Measurements from ENCODE around the gene TMEM62.
"Not testable (repeated sequence)": the region's sequence is repeated elsewhere in the genome, so short reads cannot be mapped to it uniquely, and the experiment has no call there.

The TMEM62 gene

GRCh38 chr15:43125100-43125661 is 8.2 kb upstream of the TMEM62 start:
- DNase-seq: no peak

- DNase-seq: no peak
Measured at GRCh38 chr15:43126356-43126755, 7.0 kb upstream of the TMEM62 start.

- DNase-seq: peak; percentile 77
Measured at GRCh38 chr15:43127752-43128151, 5.6 kb upstream of the TMEM62 start.

GRCh38 chr15:43128174-43128979 is 5.0 kb upstream of the TMEM62 start:
- DNase-seq: not testable (repeated sequence)

- no peak for DNase-seq
Measured at GRCh38 chr15:43128980-43129335, 4.4 kb upstream of the TMEM62 start.

GRCh38 chr15:43132830-43133429 is 456 bp upstream of the TMEM62 start:
- peak; percentile 4 for DNase-seq

DNA sequence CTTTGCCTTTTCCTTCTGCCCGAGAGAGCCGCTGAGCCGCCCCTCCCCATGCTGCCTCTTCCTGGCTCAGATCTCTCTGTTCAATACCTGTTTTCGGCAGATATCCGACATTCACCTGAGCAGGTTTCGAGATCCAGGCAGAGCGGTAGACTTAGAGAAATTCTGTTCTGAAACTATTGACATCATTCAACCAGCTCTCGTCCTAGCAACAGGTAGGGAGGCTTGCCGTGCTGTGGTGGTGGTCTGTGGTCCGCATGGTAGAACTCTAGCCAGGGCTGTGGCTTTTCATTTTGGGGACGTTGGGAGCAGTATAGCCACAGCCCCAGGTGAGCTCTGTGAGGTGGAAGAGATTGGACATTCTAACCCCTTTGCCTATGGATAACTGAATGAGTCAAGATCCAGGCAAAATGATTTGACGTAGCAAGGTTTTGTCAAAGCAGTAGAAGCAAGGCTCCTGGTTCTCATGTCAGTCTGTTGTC is 810 bp downstream of the TMEM62 start:
- DNase-seq: no peak

DNA sequence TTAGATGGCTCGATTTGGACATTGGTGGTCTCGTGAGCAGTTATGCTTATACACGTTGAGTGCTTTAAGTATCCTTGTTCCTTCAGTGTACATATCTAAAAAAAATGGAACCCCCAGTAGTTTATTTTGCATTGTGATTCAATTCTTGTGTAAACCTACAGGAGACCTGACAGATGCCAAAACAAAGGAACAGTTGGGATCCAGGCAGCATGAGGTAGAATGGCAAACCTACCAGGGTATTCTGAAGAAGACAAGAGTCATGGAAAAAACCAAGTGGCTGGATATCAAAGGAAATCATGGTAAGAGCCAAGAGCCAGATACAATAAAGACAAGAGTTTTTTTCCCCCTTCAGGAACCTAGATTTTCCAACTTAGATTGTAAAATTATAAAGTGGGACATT is 2.0 kb downstream of the TMEM62 start:
- DNase-seq: peak; percentile 19

GRCh38 chr15:43143203-43143941 is 10.0 kb downstream of the TMEM62 start:
- no peak for DNase-seq

DNA sequence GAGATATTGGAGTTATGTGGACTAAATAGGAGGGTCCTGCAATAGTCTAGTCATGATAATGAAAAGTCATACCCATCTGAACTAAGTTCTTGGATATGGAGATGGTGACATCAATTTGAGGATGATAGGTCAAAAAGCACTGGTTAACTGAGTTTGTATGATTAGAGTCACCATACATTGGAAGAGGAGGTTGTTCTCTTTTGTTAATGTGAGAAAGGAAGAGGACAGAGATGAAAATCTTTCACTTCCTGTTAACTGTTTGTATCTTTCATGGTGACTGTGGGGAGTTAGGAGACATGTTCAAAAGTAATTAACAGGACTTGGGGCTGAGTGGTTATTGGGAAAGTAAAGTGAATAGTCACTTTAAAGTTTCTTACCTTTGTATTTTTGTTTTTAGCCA is 11.1 kb downstream of the TMEM62 start:
- no peak for DNase-seq

- DNase-seq: no peak
Measured at GRCh38 chr15:43146184-43146583, 12.8 kb downstream of the TMEM62 start.

GRCh38 chr15:43150191-43150929 is 17.0 kb downstream of the TMEM62 start:
- DNase-seq: no peak

- DNase-seq: no peak
Measured at GRCh38 chr15:43151688-43152087, 18.3 kb downstream of the TMEM62 start.

DNA sequence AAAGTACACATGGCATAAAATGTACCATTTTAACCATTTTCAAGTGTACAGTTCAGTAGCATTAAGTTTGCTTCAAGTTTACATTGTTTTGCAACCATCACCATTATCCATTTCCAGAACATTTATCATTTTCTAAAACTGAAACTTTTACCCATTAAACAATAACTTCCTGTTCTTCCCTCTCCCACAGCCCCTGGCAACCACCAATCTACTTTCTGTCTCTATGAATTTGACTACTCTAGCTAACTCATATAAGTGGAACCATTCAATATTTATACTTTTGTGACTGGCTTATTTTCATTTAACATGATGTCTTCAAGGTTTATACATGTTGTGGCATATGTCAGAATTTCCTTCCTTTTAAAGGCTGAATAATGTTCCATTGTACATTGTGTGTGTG is 19.9 kb downstream of the TMEM62 start:
- DNase-seq: no peak

DNA sequence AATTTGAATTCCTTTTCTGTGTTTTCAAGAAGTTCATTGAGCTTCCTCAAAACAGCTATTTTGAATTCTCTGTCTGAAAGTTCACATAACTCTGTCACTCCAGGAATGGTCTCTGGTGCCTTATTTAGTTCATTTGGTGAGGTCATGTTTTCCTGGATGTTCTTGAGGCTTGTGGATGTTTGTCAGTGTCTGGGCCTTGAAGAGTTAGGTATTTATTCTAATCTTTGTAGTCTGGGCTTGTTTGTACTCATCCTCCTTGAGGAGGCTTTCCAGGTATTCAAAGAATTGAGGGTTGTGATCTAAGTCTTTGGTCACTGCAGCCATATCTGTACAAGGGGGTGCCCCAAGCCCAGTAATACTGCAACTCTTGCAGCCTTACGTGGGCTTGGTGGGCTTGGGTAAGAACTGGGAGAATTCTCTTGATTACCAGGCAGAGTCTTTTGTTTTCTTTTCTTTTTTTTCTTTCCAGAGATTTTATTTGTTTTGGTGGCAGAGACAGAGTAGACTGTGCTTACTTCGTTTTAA is 32.5 kb downstream of the TMEM62 start:
- no peak for DNase-seq

DNA sequence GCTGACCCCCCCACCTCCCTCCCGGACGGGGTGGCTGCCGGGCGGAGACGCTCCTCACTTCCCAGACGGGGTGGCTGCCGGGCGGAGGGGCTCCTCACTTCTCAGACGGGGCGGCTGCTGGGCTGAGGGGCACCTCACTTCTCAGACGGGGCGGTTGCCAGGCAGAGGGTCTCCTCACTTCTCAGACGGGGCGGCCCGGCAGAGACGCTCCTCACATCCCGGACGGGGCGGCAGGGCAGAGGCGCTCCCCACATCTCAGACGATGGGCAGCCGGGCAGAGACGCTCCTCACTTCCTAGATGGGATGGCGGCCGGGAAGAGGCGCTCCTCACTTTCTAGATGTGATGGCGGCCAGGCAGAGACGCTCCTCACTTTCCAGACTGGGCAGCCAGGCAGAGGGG is 33.9 kb downstream of the TMEM62 start:
- not testable (repeated sequence) for DNase-seq

GRCh38 chr15:43168192-43169107 is 35.1 kb downstream of the TMEM62 start:
- DNase-seq: no peak

DNA sequence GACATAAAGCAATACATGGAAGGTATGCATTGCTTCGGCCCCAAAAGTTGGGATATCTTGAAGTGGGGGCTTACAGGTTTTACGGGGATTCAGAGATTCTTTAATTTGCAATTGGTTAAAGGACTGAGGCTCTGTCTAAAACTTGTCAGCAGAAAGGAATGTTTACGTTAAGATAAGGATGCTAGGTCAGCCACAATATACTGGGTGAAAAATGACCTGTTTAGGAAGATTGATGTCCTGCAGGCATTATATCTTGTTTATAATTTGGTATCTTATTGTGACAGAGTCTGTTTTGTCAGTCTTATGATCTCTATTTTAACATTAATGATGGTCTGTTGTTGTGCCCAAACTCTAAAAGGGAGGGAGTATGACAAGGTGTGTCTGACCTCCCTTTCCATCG is 36.5 kb downstream of the TMEM62 start:
- DNase-seq: no peak

DNA sequence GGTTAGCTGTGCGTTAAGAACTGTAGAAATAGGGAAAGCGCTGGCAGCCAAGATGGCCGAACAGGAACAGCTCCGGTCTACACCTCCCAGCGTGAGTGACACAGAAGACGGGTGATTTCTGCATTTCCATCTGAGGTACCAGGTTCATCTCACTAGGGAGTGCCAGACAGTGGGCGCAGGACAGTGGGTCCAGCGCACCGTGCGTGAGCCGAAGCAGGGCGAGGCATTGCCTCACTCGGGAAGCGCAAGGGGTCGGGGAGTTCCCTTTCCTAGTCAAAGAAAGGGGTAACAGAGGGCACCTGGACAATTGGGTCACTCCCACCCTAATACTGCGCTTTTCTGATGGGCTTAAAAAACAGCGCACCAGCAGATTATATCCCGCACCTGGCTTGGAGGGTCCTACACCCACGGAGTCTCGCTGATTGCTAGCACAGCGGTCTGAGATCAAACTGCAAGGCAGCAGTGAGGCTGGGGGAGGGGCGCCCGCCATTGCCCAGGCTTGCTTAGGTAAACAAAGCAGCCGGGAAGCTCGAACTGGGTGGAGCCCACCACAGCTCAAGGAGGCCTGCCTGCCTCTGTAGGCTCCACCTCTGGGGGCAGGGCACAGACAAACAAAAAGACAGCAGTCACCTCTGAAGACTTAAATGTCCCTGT is 42.4 kb downstream of the TMEM62 start:
- DNase-seq: not testable (repeated sequence)

DNA sequence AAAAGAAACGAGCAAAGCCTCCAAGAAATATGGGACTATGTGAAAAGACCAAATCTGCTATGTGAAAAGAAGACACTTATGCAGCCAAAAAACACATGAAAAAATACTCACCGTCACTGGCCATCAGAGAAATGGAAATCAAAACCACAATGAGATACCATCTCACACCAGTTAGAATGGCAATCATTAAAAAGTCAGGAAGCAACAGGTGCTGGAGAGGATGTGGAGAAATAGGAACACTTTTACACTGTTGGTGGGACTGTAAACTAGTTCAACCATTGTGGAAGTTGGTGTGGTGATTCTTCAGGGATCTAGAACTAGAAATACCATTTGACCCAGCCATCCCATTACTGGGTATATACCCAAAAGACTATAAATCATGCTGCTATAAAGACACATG is 43.8 kb downstream of the TMEM62 start:
- not testable (repeated sequence) for DNase-seq

DNA sequence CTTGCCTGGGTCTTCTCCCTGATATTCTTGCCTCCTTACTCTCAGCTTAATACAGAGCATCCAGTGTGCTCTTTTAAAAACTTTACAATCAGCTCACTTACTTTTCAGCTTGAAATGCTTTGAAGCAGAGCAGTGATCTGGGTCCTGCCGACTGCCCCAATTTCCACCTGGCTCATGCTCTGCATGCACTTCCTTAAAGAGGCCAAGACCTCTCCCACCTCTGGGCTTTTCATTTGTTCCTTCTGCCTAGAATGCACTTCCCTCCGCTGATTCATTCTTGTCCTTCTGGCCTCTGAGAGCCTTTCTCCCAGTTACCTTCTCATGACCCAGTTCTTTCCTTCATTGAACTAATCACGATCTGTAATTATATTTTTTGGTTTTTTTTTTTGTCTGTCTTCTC is 49.9 kb downstream of the TMEM62 start:
- no peak for DNase-seq

Data from NCI-H774 (cell line).